Measurements from ENCODE around the gene PRSS21. TPM values are rescaled to one million over a fixed set of nuclear protein-coding genes. Genes with fewer than 3 reads are reported as not detected.

The PRSS21 gene
- total and polyA plus RNA-seq, 2 experiments from 2014 or later, result not detected

- Histone ChIP-seq H3K4me2 (ENCODE audit: unreplicated experiment) (no peak overlapping the region), H3K79me2 (ENCODE audit: insufficient read depth) (peaks cover 90% of the 10 kb centered on the region), H3K9me3 (ENCODE audit: low read depth) (no peaks in the 10 kb centered on the region), H3K27ac (peak overlapping the region; percentile 60), H4K20me1 (ENCODE audit: insufficient read depth) (no peaks in the 10 kb centered on the region), H3K27me3 (replicated peaks; ENCODE audit: insufficient read depth) (no peaks in the 10 kb centered on the region), H3K4me1 (ENCODE audit: insufficient read depth) (peaks cover 21% of the 10 kb centered on the region), H3K36me3 (ENCODE audit: low read depth) (peaks cover 34% of the 10 kb centered on the region; the same call in 1 of the 2 replicates), H3K4me3 (no peak overlapping the region), H3K9me2 (ENCODE audit: insufficient read depth) (no peaks in the 10 kb centered on the region), H2AFZ (no peak overlapping the region), H3K9ac (peak overlapping the region; percentile 38; the same call in 1 of the 2 replicates), H3F3A (ENCODE audit: insufficient read depth) (peaks cover 56% of the 10 kb centered on the region)
- DNase-seq, result peak; percentile 68
- TF ChIP-seq EZH2 (IDR thresholded peaks at IDR 0.05; ENCODE audit: insufficient read depth, poor library complexity, severe bottlenecking), result no peak
- TF ChIP-seq EZH2phosphoT487 (IDR thresholded peaks at IDR 0.05; ENCODE audit: insufficient read depth, low read depth), result no peak
- in situ Hi-C loops (cut with MboI), result no loop called here
- WGBS, 2 experiments (ENCODE audit: low coverage in 1 of 2, low lambda C conversion rate in 2 of 2, missing lambda C conversion rate in 2 of 2), result 63 to 64% methylated on average over 12 of the region's 12 CpGs
Measured at GRCh38 chr16:2773188-2773968, 43.7 kb upstream of the PRSS21 start.

- no peak overlapping the region for H3K4me2 ChIP-seq (ENCODE audit: unreplicated experiment)
- TF ChIP-seq EZH2phosphoT487 (IDR thresholded peaks at IDR 0.05; ENCODE audit: insufficient read depth, low read depth) (no peak), EZH2 (IDR thresholded peaks at IDR 0.05; ENCODE audit: insufficient read depth, poor library complexity, severe bottlenecking) (no peak)
- H3K27me3 ChIP-seq (replicated peaks; ENCODE audit: insufficient read depth), result no peaks in the 10 kb centered on the region
- peaks cover 50% of the 10 kb centered on the region for H3F3A ChIP-seq (ENCODE audit: insufficient read depth)
- H3K79me2 ChIP-seq (ENCODE audit: insufficient read depth), result peaks cover 87% of the 10 kb centered on the region
- in situ Hi-C loops (cut with MboI), result no loop called here
- peak overlapping the region; percentile 94; the same call in 1 of the 2 replicates for H3K9ac ChIP-seq
- H3K36me3 ChIP-seq (ENCODE audit: low read depth), result peaks cover 25% of the 10 kb centered on the region; the same call in 1 of the 2 replicates
- no peaks in the 10 kb centered on the region for H3K9me2 ChIP-seq (ENCODE audit: insufficient read depth)
- no peak overlapping the region for H3K4me3 ChIP-seq
- DNase-seq, result no peak
- no peaks in the 10 kb centered on the region for H3K9me3 ChIP-seq (ENCODE audit: low read depth)
- no peaks in the 10 kb centered on the region for H4K20me1 ChIP-seq (ENCODE audit: insufficient read depth)
- 73 to 78% methylated on average over 6 to 7 of the region's 7 CpGs for WGBS, 2 experiments (ENCODE audit: low coverage in 1 of 2, low lambda C conversion rate in 2 of 2, missing lambda C conversion rate in 2 of 2)
- H2AFZ ChIP-seq, result no peak overlapping the region
- peaks cover 21% of the 10 kb centered on the region for H3K4me1 ChIP-seq (ENCODE audit: insufficient read depth)
- 0 out of 2 replicates have a peak overlapping the region, but pooled peaks have one; percentile 61 for H3K27ac ChIP-seq
Measured at GRCh38 chr16:2774161-2774891, 42.7 kb upstream of the PRSS21 start.

GRCh38 chr16:2775131-2775716 lies 41.8 kb upstream of the PRSS21 start:
- peaks cover 78% of the 10 kb centered on the region for H3K79me2 ChIP-seq (ENCODE audit: insufficient read depth)
- in situ Hi-C loops (cut with MboI), result no loop called here

More at GRCh38 chr16:2775131-2775716, 41.8 kb upstream of the PRSS21 start:
- no peak for DNase-seq
- peak overlapping the region; percentile 94 for H3K9ac ChIP-seq
- no peak overlapping the region for H2AFZ ChIP-seq
- H3F3A ChIP-seq (ENCODE audit: insufficient read depth), result peaks cover 46% of the 10 kb centered on the region
- peak overlapping the region; percentile 88; the same call in 1 of the 2 replicates for H3K4me3 ChIP-seq
- no peaks in the 10 kb centered on the region for H3K27me3 ChIP-seq (replicated peaks; ENCODE audit: insufficient read depth)
- TF ChIP-seq EZH2phosphoT487 (IDR thresholded peaks at IDR 0.05; ENCODE audit: insufficient read depth, low read depth) (no peak), EZH2 (IDR thresholded peaks at IDR 0.05; ENCODE audit: insufficient read depth, poor library complexity, severe bottlenecking) (no peak)
- H4K20me1 ChIP-seq (ENCODE audit: insufficient read depth), result no peaks in the 10 kb centered on the region
- H3K4me2 ChIP-seq (ENCODE audit: unreplicated experiment), result peak overlapping the region; percentile 93
- H3K27ac ChIP-seq, result peak overlapping the region; percentile 61
- H3K4me1 ChIP-seq (ENCODE audit: insufficient read depth), result peaks cover 21% of the 10 kb centered on the region
- 56 to 58% methylated on average over 7 of the region's 7 CpGs for WGBS, 2 experiments (ENCODE audit: low coverage in 1 of 2, low lambda C conversion rate in 2 of 2, missing lambda C conversion rate in 2 of 2)
- H3K9me3 ChIP-seq (ENCODE audit: low read depth), result no peaks in the 10 kb centered on the region
- H3K9me2 ChIP-seq (ENCODE audit: insufficient read depth), result no peaks in the 10 kb centered on the region
- peaks cover 18% of the 10 kb centered on the region; the same call in 1 of the 2 replicates for H3K36me3 ChIP-seq (ENCODE audit: low read depth)
